ENCODE measurements around the gene BNIP1.

DNA sequence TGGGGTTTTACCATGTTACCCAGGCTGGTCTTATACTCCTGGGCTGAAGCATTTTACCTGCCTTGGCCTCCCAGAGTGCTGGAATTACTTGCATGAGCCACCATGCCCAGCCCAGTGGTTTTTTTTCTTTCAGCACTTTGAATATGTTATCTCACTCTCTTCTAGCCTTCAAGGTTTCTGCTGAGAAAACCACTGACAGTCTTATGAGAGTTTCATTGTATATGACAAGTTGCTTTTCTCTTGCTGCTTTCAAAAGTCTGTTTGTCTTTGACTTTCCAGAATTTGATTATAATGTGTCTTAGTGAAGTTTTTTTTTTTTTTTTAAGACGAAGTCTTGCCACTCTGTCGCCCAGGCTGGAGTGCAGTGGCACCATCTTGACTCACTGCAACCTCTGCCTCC is 43.1 kb upstream of the BNIP1 start:
- TF ChIP-seq, protein P1, sequence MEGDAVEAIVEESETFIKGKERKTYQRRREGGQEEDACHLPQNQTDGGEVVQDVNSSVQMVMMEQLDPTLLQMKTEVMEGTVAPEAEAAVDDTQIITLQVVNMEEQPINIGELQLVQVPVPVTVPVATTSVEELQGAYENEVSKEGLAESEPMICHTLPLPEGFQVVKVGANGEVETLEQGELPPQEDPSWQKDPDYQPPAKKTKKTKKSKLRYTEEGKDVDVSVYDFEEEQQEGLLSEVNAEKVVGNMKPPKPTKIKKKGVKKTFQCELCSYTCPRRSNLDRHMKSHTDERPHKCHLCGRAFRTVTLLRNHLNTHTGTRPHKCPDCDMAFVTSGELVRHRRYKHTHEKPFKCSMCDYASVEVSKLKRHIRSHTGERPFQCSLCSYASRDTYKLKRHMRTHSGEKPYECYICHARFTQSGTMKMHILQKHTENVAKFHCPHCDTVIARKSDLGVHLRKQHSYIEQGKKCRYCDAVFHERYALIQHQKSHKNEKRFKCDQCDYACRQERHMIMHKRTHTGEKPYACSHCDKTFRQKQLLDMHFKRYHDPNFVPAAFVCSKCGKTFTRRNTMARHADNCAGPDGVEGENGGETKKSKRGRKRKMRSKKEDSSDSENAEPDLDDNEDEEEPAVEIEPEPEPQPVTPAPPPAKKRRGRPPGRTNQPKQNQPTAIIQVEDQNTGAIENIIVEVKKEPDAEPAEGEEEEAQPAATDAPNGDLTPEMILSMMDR (conservative IDR thresholded peaks at IDR 0.05), result no peak
- TF ChIP-seq EZH2 (IDR thresholded peaks at IDR 0.05; ENCODE audit: low read depth), result no peak
